ENCODE results near the gene SHBG. TPM values are rescaled to one million over a fixed set of nuclear protein-coding genes. Genes with fewer than 3 reads are reported as not detected.
"Not testable (repeated sequence)": the region's sequence is repeated elsewhere in the genome, so short reads cannot be mapped to it uniquely, and the experiment has no call there.

The SHBG gene
- total RNA-seq, 1 experiment from 2014 or later, result not detected

- H3K79me2 ChIP-seq (ENCODE audit: insufficient read depth, low read length), result no peaks in the 10 kb centered on the region
- DNase-seq (ENCODE audit: low read depth, low spot score) (no peak), ATAC-seq (no peak)
- H3K9me2 ChIP-seq (ENCODE audit: insufficient read depth), result no peaks in the 10 kb centered on the region
- no peak overlapping the region for H2AFZ ChIP-seq (ENCODE audit: low read depth, low read length, poor library complexity, severe bottlenecking)
- H3K27ac ChIP-seq (ENCODE audit: low read depth, low read length), result no peak overlapping the region
- H3K36me3 ChIP-seq (ENCODE audit: control insufficient read depth in 1 of 2, insufficient read depth in 2 of 2, low read length in 2 of 2), result no peaks in the 10 kb centered on the region
- H3K4me1 ChIP-seq (ENCODE audit: control insufficient read depth in 1 of 2, insufficient read depth in 2 of 2, low read length in 2 of 2), result no peaks in the 10 kb centered on the region
- ChIA-PET POLR2A (interaction anchor here (1.0 kb wide), 1 partner anchor 13 kb away, joined by 4 read pairs; the partner anchor contains the start of gene SAT2), CTCF (no interaction called here), RAD21 (ENCODE audit: low non-redundant PET in 1 of 2, low total read pairs in 2 of 2, uncharacterized antibody in 2 of 2, unreplicated experiment in 2 of 2) (interaction anchor here in 1 of 2 experiments (0.6 kb wide), 1 partner anchor 15 kb away, joined by 4 read pairs; no protein-coding TSS in a partner anchor)
- TF ChIP-seq ZFX (IDR thresholded peaks at IDR 0.05), result no peak
- TF ChIP-seq EGR1 (IDR thresholded peaks at IDR 0.05; ENCODE audit: low read depth), result no peak
- no peak for TF ChIP-seq SRF (IDR thresholded peaks at IDR 0.05; ENCODE audit: low read depth)
- no peak for TF ChIP-seq FOSL1 (IDR thresholded peaks at IDR 0.05; ENCODE audit: low read depth)
- TF ChIP-seq CBX3 (IDR thresholded peaks at IDR 0.05; ENCODE audit: low read depth), result no peak
- no peak for TF ChIP-seq TCF7L2 (IDR thresholded peaks at IDR 0.05; ENCODE audit: borderline replicate concordance, extremely low read depth, insufficient read depth, insufficient read length)
- no peak for TF ChIP-seq POLR2AphosphoS5 (IDR thresholded peaks at IDR 0.05; ENCODE audit: low read depth, low read length)
- TF ChIP-seq REST (IDR thresholded peaks at IDR 0.05; ENCODE audit: low read depth), result no peak
- TF ChIP-seq EZH2phosphoT487 (IDR thresholded peaks at IDR 0.05; ENCODE audit: borderline replicate concordance), result no peak
- no peak for TF ChIP-seq RAD21 (IDR thresholded peaks at IDR 0.05; ENCODE audit: low read depth)
- no peak for TF ChIP-seq POLR2A (IDR thresholded peaks at IDR 0.05; ENCODE audit: borderline replicate concordance, extremely low read depth, insufficient read depth, insufficient read length)
- no peak for TF ChIP-seq ZNF274 (IDR thresholded peaks at IDR 0.05; ENCODE audit: low read depth, low read length)
- TF ChIP-seq CTCF (IDR thresholded peaks at IDR 0.05 in 2 of 3, conservative IDR thresholded peaks at IDR 0.05 in 1 of 3; ENCODE audit: borderline replicate concordance in 1 of 3, insufficient read depth in 1 of 3, low read depth in 2 of 3, low read length in 2 of 3), result no peak
- no peak for TF ChIP-seq CEBPB (IDR thresholded peaks at IDR 0.05; ENCODE audit: low read depth)
- TF ChIP-seq JUND (IDR thresholded peaks at IDR 0.05), result no peak
- no peak for TF ChIP-seq ATF3 (IDR thresholded peaks at IDR 0.05)
- TF ChIP-seq EZH2 (IDR thresholded peaks at IDR 0.05), result no peak
- H4K20me1 ChIP-seq (ENCODE audit: insufficient read depth), result no peaks in the 10 kb centered on the region
- no peak overlapping the region for H3K9ac ChIP-seq (ENCODE audit: low read length)
- H3K27me3 ChIP-seq (ENCODE audit: insufficient read depth, low read length), result no peaks in the 10 kb centered on the region
- no peak overlapping the region for H3K4me2 ChIP-seq (ENCODE audit: low read length)
- intact Hi-C loops (cut with micrococcal nuclease), result no loop called here
- BruUV-seq (replicated peaks), result no TSS peak
- H3K4me3 ChIP-seq (replicated peaks in 1 of 2; ENCODE audit: low read depth in 1 of 2, low read length in 2 of 2), result no peak overlapping the region
- no peaks in the 10 kb centered on the region for H3K9me3 ChIP-seq (ENCODE audit: control insufficient read depth in 1 of 2, insufficient read depth in 1 of 2, low read depth in 1 of 2, low read length in 2 of 2)
Measured at GRCh38 chr17:7640783-7641182, 10.8 kb downstream of the SHBG start.

- BruUV-seq (replicated peaks); CTCF ChIA-PET: not testable (repeated sequence)
- POLR2A ChIA-PET, result interaction anchor here (1.0 to 1.7 kb wide), 2 partner anchors 14 to 46 kb away, joined by 4 read pairs; partner anchors contain the start of genes SAT2, TP53 and WRAP53
Measured at GRCh38 chr17:7641635-7642034, 11.7 kb downstream of the SHBG start.

More at GRCh38 chr17:7641635-7642034, 11.7 kb downstream of the SHBG start:
- RAD21 ChIA-PET (ENCODE audit: low non-redundant PET in 1 of 2, low total read pairs in 2 of 2, uncharacterized antibody in 2 of 2, unreplicated experiment in 2 of 2); intact Hi-C loops (cut with micrococcal nuclease); H3K27me3 ChIP-seq (ENCODE audit: insufficient read depth, low read length); H3K4me3 ChIP-seq (replicated peaks in 1 of 2; ENCODE audit: low read depth in 1 of 2, low read length in 2 of 2); H3K27ac ChIP-seq (ENCODE audit: low read depth, low read length); H3K4me1 ChIP-seq (ENCODE audit: control insufficient read depth in 1 of 2, insufficient read depth in 2 of 2, low read length in 2 of 2); H4K20me1 ChIP-seq (ENCODE audit: insufficient read depth); H3K4me2 ChIP-seq (ENCODE audit: low read length); H3K9me3 ChIP-seq (ENCODE audit: control insufficient read depth in 1 of 2, insufficient read depth in 1 of 2, low read depth in 1 of 2, low read length in 2 of 2); H3K36me3 ChIP-seq (ENCODE audit: control insufficient read depth in 1 of 2, insufficient read depth in 2 of 2, low read length in 2 of 2); H3K79me2 ChIP-seq (ENCODE audit: insufficient read depth, low read length); H2AFZ ChIP-seq (ENCODE audit: low read depth, low read length, poor library complexity, severe bottlenecking); H3K9ac ChIP-seq (ENCODE audit: low read length); DNase-seq (ENCODE audit: low read depth, low spot score); H3K9me2 ChIP-seq (ENCODE audit: insufficient read depth); ATAC-seq: not testable (repeated sequence)
